PC-3 (cell line): ENCODE measurements around the gene ZMIZ1. TPM values are rescaled to one million over a fixed set of nuclear protein-coding genes. Genes with fewer than 3 reads are reported as not detected.

Experiments
- ATAC-seq: fragments of 200-7000 bp; cut with Tn5 transposase; 2 replicates; pipeline ENCODE4 v1.9.1; 2020; ENCODE audit warnings: mild to moderate bottlenecking, moderate library complexity
- BruUV-seq: library from RNA; stranded (reverse); fragments of 400-500 nt; replicated peaks from 2 replicates; lab custom pipeline; 2021; lab: Mats Ljungman, UMichigan
- CTCF ChIA-PET: fragments of 300-600 bp; sonication (Branson Sonifier 250); formaldehyde crosslinking; loops from one replicate; lab custom pipeline; 2022; ENCODE audit warnings: antibody characterized with exemption; lab: Charles Lee
- POLR2A ChIA-PET: fragments of 300-600 bp; sonication (Branson Sonifier 250); formaldehyde crosslinking; loops from one replicate; lab custom pipeline; 2022; ENCODE audit warnings: antibody characterized with exemption; ENCODE audit not compliant: unreplicated experiment; lab: Charles Lee
- DNase-seq: peaks from one replicate; pipeline ENCODE4 v3.0.0-alpha.2; 2015
- H2AFZ ChIP-seq: fragments of 300-600 bp; sonication (generic); 2 replicates; pipeline ENCODE4 v1.6.0; 2016; ENCODE audit warnings: antibody characterized with exemption, low read length
- H3F3A ChIP-seq: fragments of 300-600 bp; sonication (generic); one replicate; pipeline ENCODE4 v1.6.0; 2017; ENCODE audit warnings: antibody characterized with exemption, low read length, control low read depth, mild to moderate bottlenecking; ENCODE audit not compliant: unreplicated experiment
- H3K27ac ChIP-seq: fragments of 300-600 bp; sonication (generic); 2 replicates; pipeline ENCODE4 v1.5.1; 2016; ENCODE audit warnings: mild to moderate bottlenecking, low read length
- H3K27me3 ChIP-seq: fragments of 300-600 bp; sonication (generic); 2 replicates; pipeline ENCODE4 v1.6.1; 2016; ENCODE audit warnings: low read length, mixed read lengths
- H3K36me3 ChIP-seq: fragments of 300-600 bp; sonication (generic); 2 replicates; pipeline ENCODE4 v1.6.1; 2016; ENCODE audit warnings: low read depth, mixed run types, low read length, mixed read lengths
- H3K4me1 ChIP-seq: fragments of 300-600 bp; sonication (generic); 2 replicates; pipeline ENCODE4 v1.5.1; 2016; ENCODE audit warnings: low read length; ENCODE audit not compliant: insufficient read depth
- H3K4me2 ChIP-seq: fragments of 300-600 bp; sonication (generic); 2 replicates; pipeline ENCODE4 v1.6.0; 2016; ENCODE audit warnings: low read length
- H3K4me3 ChIP-seq: fragments of 300-600 bp; sonication (generic); 2 replicates; pipeline ENCODE4 v1.5.1; 2016; ENCODE audit warnings: mild to moderate bottlenecking, low read length, mixed read lengths
- H3K79me2 ChIP-seq: fragments of 300-600 bp; sonication (generic); 2 replicates; pipeline ENCODE4 v1.6.1; 2017; ENCODE audit warnings: low read length, mixed read lengths
- H3K9ac ChIP-seq: fragments of 300-600 bp; sonication (generic); 2 replicates; pipeline ENCODE4 v1.6.0; 2016; ENCODE audit warnings: mild to moderate bottlenecking, low read length
- H3K9me2 ChIP-seq: fragments of 300-600 bp; sonication (generic); replicated peaks from 2 replicates; pipeline ENCODE4 v1.6.1; 2016; ENCODE audit warnings: mixed run types, low read length, mixed read lengths
- H3K9me3 ChIP-seq: fragments of 300-600 bp; sonication (generic); 2 replicates; pipeline ENCODE4 v1.6.1; 2016; ENCODE audit warnings: low read length, mixed read lengths
- H4K20me1 ChIP-seq: fragments of 300-600 bp; sonication (generic); 2 replicates; pipeline ENCODE4 v1.6.1; 2016; ENCODE audit warnings: low read length, mixed read lengths
- EZH2 ChIP-seq: fragments of 300-600 bp; sonication (generic); IDR thresholded peaks from one replicate; pipeline ENCODE4 v1.6.1; 2017; ENCODE audit warnings: antibody characterized with exemption, mild to moderate bottlenecking, low read length; ENCODE audit not compliant: unreplicated experiment
- EZH2phosphoT487 ChIP-seq: fragments of 300-600 bp; sonication (generic); IDR thresholded peaks from 2 replicates; pipeline ENCODE4 v1.6.1; 2018; ENCODE audit warnings: mild to moderate bottlenecking, antibody characterized with exemption, low read length, borderline replicate concordance
- intact Hi-C: fragments of 100-400 bp; cut with micrococcal nuclease; formaldehyde crosslinking; loops from 2 replicates; pipeline ENCODE4 v1.9.0; 2023
- total RNA-seq: library from RNA; depleted of rRNA; stranded (reverse); fragments of >200 nt; gene quantifications from 2 replicates; pipeline ENCODE4 v1.2.3, GENCODE V29; 2014
- TF ChIP-seq, protein P1 (sequence below): fragments of 300-600 bp; sonication (generic); conservative IDR thresholded peaks from 2 replicates; pipeline ENCODE4 v1.5.1; 2017; ENCODE audit warnings: antibody characterized with exemption, low read depth, mild to moderate bottlenecking, low read length

The ZMIZ1 gene
- total RNA-seq, 1 experiment from 2014 or later: 55.4 TPM

DNA sequence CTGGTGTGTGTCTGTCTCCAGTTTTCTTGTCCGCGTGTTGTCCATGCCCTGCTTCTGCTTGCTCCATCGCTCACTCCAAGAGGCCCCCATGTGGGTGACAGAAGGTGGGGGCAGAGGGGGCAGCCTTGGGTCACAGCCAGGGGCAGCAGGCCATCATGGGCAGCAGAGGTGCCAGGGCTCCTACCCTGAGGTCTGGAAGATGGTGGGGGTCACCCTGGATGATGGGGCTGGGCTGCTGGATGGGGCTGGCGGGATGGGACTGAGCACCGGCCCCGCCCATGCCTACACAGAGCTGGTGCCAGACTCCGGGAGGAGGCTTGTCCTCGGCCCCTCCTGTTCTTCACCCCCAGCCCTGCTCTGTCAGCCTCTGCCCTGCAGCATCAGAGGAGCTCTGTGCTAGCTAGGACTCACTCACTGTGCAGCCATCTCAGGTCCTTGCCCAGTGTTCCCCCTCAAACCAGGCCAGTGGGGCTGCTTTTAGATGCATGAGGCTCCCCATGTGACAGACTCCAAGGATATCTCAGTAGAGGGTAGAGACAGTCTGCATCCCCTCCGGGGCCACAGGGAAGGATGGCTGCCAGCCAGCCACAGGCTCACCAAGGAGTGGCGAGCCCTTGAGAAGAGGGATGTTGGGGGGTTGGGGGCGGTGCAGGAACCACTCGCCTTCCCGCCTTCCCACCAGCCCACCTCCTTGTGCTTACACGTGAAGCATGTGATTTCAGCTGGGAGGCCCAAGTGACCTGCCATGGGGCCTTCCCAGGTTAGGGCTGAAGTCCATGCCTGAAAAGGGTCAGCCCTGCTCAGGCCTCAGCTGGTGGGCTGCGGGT, 243.0 kb downstream of the ZMIZ1 start:
- Histone ChIP-seq H3F3A (peaks cover 4% of the 10 kb centered on the region), H3K9ac (no peak overlapping the region), H3K4me3 (no peak overlapping the region), H3K4me1 (peaks cover 4% of the 10 kb centered on the region), H2AFZ (no peak overlapping the region), H3K9me2 (no peaks in the 10 kb centered on the region), H3K36me3 (peaks cover 35% of the 10 kb centered on the region; the same call in 1 of the 2 replicates), H3K27ac (no peak overlapping the region), H3K4me2 (no peak overlapping the region), H4K20me1 (no peaks in the 10 kb centered on the region), H3K9me3 (no peaks in the 10 kb centered on the region), H3K79me2 (no peaks in the 10 kb centered on the region), H3K27me3 (no peaks in the 10 kb centered on the region)
- BruUV-seq: no TSS peak
- ATAC-seq (peak; percentile 2; the same call in 1 of the 2 replicates), DNase-seq (no peak)
- ChIA-PET POLR2A (no interaction called here), CTCF (no interaction called here)
- intact Hi-C loops: no loop called here
- no peak for TF ChIP-seq EZH2
- no peak for TF ChIP-seq EZH2phosphoT487
- TF ChIP-seq, protein P1, sequence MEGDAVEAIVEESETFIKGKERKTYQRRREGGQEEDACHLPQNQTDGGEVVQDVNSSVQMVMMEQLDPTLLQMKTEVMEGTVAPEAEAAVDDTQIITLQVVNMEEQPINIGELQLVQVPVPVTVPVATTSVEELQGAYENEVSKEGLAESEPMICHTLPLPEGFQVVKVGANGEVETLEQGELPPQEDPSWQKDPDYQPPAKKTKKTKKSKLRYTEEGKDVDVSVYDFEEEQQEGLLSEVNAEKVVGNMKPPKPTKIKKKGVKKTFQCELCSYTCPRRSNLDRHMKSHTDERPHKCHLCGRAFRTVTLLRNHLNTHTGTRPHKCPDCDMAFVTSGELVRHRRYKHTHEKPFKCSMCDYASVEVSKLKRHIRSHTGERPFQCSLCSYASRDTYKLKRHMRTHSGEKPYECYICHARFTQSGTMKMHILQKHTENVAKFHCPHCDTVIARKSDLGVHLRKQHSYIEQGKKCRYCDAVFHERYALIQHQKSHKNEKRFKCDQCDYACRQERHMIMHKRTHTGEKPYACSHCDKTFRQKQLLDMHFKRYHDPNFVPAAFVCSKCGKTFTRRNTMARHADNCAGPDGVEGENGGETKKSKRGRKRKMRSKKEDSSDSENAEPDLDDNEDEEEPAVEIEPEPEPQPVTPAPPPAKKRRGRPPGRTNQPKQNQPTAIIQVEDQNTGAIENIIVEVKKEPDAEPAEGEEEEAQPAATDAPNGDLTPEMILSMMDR: no peak

DNA sequence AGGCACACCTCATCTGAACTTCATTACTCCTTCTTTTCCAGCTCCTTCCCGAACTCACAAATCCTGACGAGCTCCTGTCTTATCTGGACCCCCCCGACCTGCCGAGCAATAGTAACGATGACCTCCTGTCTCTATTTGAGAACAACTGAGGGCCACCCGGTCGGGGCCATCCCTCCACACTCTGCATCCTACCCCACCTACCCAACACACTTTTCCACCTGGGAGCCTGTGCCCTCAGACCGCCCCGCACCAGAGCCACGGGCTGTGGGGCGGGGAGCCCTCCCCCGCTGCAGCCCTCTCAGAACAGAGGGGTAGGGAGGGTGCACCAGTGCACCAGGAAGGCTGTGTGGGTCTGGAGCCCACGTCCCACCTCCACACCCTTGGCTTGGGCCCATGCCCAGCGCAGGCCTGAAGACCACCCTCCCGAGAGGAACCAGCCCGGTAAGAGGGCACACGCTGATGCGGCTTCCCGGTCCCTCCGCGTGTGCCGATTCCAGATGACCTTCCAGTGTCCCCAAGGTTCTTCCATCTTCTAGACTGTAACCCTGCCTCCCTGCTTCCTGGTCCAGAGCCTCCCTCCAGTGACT, 243.9 kb downstream of the ZMIZ1 start:
- intact Hi-C loops: no loop called here
- Histone ChIP-seq H3K9ac (no peak overlapping the region), H3K36me3 (peaks cover 33% of the 10 kb centered on the region; the same call in 1 of the 2 replicates), H3K4me2 (no peak overlapping the region), H3K27ac (no peak overlapping the region), H2AFZ (no peak overlapping the region), H3K9me2 (no peaks in the 10 kb centered on the region), H3K9me3 (no peaks in the 10 kb centered on the region), H3F3A (peaks cover 4% of the 10 kb centered on the region), H3K4me3 (no peak overlapping the region), H3K4me1 (peaks cover 13% of the 10 kb centered on the region), H3K27me3 (no peaks in the 10 kb centered on the region), H4K20me1 (no peaks in the 10 kb centered on the region), H3K79me2 (no peaks in the 10 kb centered on the region)
- POLR2A ChIA-PET: no interaction called here
- no peak for TF ChIP-seq EZH2
- TF ChIP-seq, protein P1: no peak
- TF ChIP-seq EZH2phosphoT487: no peak
- ATAC-seq: no peak
- DNase-seq: no peak
- BruUV-seq: no TSS peak
- CTCF ChIA-PET: no interaction called here

DNA sequence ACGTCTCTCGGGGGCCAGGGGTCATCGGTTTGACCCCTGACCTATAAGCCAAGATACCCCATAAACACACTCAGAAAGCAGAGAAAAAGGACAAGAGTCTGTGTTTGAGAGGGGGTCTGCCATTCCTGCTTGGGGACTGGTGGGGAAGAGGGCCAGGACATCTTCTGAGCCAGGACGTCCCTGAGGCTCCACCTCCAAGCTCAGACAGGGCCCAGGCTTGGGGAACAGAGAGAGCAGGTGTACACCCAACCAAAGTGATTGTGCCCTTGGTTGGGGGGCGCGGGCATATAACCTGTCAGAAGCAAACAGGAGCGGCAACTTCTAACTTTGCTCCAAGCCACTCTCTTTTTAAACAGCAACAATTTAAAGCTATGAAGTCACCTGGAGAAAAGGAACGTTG, 244.6 kb downstream of the ZMIZ1 start:
- ChIA-PET CTCF (no interaction called here), POLR2A (no interaction called here)
- H3K27ac ChIP-seq: no peak overlapping the region
- H3K36me3 ChIP-seq: peaks cover 26% of the 10 kb centered on the region; the same call in 1 of the 2 replicates
- TF ChIP-seq, protein P1: no peak
- TF ChIP-seq EZH2: no peak
- no peak for TF ChIP-seq EZH2phosphoT487
- no peaks in the 10 kb centered on the region for H3K9me2 ChIP-seq
- intact Hi-C loops: no loop called here
- H3K79me2 ChIP-seq: no peaks in the 10 kb centered on the region
- no peaks in the 10 kb centered on the region for H3K27me3 ChIP-seq
- BruUV-seq: no TSS peak
- peaks cover 4% of the 10 kb centered on the region for H3F3A ChIP-seq
- DNase-seq (no peak), ATAC-seq (no peak)
- H3K4me2 ChIP-seq: no peak overlapping the region
- peaks cover 19% of the 10 kb centered on the region for H3K4me1 ChIP-seq
- no peaks in the 10 kb centered on the region for H3K9me3 ChIP-seq
- no peak overlapping the region for H2AFZ ChIP-seq
- H4K20me1 ChIP-seq: no peaks in the 10 kb centered on the region
- no peak overlapping the region for H3K4me3 ChIP-seq
- H3K9ac ChIP-seq: no peak overlapping the region
